GM12878 (cell line): ENCODE measurements around the gene ADGRD1.

Source experiments
- BHLHE40 ChIP-seq, 2 experiments: fragments of 450-650 bp in 1 of 2; IDR thresholded peaks; 2 replicates each; pipeline ENCODE4 v1.6.1; 2011 to 2017; ENCODE audit warnings: low read depth in 2 of 2, borderline replicate concordance in 1 of 2, improper control_type of control experiment in 1 of 2, low read length in 1 of 2, mild to moderate bottlenecking in 1 of 2
- HDAC6 ChIP-seq: fragments of 200-600 bp; sonication (generic); IDR thresholded peaks from one replicate; pipeline ENCODE4 v1.8.0; 2017; ENCODE audit warnings: antibody characterized with exemption; ENCODE audit not compliant: unreplicated experiment
- SIN3A ChIP-seq: IDR thresholded peaks from 2 replicates; pipeline ENCODE4 v1.6.1; 2012; ENCODE audit warnings: low read depth, low read length, improper control_type of control experiment
- ZNF24 ChIP-seq: fragments of 450-650 bp; IDR thresholded peaks from 2 replicates; pipeline ENCODE4 v1.6.1; 2017; ENCODE audit warnings: antibody characterized with exemption, mild to moderate bottlenecking

GRCh38 chr12:131096681-131097181 is 143.0 kb downstream of the ADGRD1 start:
- TF ChIP-seq ZNF24 = no peak
- TF ChIP-seq BHLHE40 (IDR thresholded peaks at IDR 0.05; ENCODE audit: borderline replicate concordance in 1 of 2, low read depth in 2 of 2, low read length in 1 of 2) = no peak
- no peak for TF ChIP-seq SIN3A
- TF ChIP-seq HDAC6 = no peak
